OCI-LY1 (cell line): ENCODE measurements around the gene CIB1.

Source experiments
- CTCF ChIP-seq: fragments of 200-600 bp; sonication (generic), shearing (Covaris generic); IDR thresholded peaks from 2 replicates; pipeline ENCODE4 v1.5.1; 2017; ENCODE audit warnings: mild to moderate bottlenecking, antibody characterized with exemption, low read length, moderate library complexity, mixed read lengths
- EZH2 ChIP-seq: fragments of 200-600 bp; sonication (generic), shearing (Covaris generic); IDR thresholded peaks from 2 replicates; pipeline ENCODE4 v1.8.0; 2017; ENCODE audit warnings: borderline replicate concordance, mixed run types, mild to moderate bottlenecking, antibody characterized with exemption, low read length, moderate library complexity, mixed read lengths

GRCh38 chr15:90203922-90204321, 29.8 kb downstream of the CIB1 start:
- TF ChIP-seq CTCF (no peak), EZH2 (no peak)
